Left renal pelvis (tissue), 4 donors: Measurements from ENCODE around the gene ETS1. TPM values are rescaled to one million over a fixed set of nuclear protein-coding genes. Genes with fewer than 3 reads are reported as not detected.
"Not testable (repeated sequence)": the region's sequence is repeated elsewhere in the genome, so short reads cannot be mapped to it uniquely, and the experiment has no call there.

Experiments used
- DNase-seq, 4 donors: peaks; one replicate each; pipeline ENCODE4 v3.0.0-alpha.2; 2013; ENCODE audit warnings: low read depth in 4 of 4, low spot score in 3 of 4
- polyA plus RNA-seq, 4 donors: library from polyadenylated mRNA; unstranded; fragments of 120-200 nt; gene quantifications; one replicate each; pipeline ENCODE4 v1.2.1, GENCODE V29; 2013; ENCODE audit not compliant: insufficient read length in 4 of 4

ETS1 gene
- polyA plus RNA-seq, 4 donors: 61.3 to 83.5 (median 70.9) TPM

DNA sequence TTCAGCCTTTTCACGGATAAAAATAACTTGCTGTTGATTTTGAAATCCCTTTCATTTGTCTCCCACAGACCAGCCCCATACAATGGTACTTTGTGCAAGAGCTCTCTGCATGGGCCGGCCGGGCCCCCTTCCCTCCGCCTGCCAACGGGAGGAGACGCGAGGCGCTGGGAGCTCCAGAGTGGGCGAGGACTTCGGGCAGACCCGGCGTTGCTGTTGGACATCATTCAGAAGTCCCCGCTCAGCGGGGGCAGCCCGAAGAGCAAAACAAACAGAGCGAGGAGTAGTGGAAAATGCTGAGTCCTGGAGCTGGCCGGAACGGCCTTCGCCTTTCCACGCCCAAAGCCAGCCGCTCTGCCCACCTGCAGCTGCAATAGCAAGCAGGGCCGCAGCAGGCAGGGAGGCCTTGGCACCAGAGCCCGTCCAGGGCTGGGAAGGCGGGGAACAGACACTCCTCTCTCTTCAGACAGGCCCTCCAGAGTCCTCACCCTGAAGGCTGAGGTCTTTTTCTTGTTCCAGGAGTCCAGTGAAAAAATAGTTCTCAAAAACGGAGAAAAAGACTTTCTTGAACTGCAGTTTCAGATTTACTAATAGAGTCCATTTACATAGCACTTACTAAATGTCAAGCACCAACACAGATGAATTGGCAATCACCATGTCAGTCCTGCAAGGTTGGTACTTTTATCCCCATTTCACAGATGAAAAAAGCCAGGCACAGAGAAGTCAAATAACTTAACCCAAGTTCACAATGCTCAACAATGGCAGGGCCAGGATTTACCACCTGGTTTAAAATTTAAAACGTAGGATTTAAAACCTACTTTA lies 135.5 kb downstream of the ETS1 start:
- no peak for DNase-seq

GRCh38 chr11:128450882-128451651 lies 136.3 kb downstream of the ETS1 start:
- DNase-seq: no peak

DNA sequence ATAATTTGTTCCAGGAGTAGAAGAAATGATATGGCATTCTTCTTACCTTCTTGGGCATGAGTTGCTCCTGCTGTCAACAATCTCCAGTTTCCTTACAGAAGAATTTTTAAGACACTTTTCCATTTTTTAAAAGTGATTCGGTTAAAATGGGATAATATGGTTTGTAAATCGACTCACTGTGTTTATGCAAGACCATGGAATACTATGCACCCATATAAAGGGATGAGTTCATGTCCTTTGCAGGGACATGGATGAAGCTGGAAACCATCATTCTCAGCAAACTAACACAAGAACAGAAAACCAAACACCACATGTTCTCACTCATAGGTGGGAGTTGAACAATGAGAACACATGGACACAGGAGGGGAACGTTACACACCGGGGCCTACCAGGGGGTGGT lies 136.9 kb downstream of the ETS1 start:
- not testable (repeated sequence) for DNase-seq

DNA sequence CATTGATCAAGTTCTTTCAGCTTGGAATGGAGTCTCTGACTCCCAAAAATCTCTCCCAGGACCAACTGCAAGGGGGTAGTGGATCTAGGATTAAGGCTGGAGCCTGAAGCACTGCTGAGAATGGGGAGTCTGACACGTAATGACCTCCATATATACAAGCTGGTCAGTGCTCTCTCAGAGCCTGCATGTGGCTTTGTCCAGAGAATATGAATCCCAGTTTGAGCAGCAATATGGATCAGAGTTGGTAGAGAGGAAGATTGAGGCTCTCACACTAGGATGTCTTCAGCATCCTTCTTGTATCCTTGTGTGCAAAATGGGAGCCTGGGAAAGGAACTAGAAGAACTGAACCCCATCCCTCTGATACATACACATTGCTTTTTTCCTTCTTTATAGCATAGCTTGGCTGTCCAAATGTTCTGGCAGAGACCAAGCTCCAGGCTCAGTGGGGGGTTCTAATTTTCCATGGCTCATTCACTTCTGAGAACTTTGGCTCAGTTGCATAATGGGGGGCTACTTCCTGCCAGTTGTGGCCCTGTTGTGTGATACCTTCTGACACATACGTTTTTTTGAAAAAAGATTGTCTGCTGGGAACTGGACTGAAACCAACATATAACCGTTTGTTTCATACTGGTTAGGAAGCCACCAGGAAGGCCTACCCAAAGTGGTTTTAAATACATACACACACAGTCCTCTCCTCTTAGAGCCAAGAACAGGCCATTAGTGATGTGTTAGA lies 138.2 kb downstream of the ETS1 start:
- no peak for DNase-seq

- DNase-seq: no peak
Observed at GRCh38 chr11:128448200-128448886, 139.0 kb downstream of the ETS1 start.

GRCh38 chr11:128447233-128447632 lies 140.1 kb downstream of the ETS1 start:
- DNase-seq: no peak

- not testable (repeated sequence) for DNase-seq
Observed at GRCh38 chr11:128445921-128446320, 141.4 kb downstream of the ETS1 start.

DNA sequence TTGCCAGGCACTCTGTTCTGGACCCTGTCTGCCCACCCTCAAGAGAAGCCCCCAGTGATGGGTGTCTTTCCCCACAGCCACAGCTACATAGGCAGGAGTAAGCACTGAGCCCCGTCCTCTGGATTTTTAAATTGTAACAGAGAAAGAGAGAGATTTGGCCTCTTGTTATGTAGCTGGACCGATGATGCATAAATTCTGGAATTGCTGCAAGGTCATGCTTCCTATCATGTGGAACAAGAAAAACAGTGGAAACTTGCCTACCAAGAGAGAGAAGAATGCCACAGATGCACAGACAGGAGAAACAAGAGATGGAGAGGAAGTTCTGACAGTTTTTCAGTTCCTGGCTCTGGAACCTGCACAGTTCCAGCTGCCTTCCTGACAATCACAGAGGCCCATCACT lies 150.2 kb downstream of the ETS1 start:
- no peak for DNase-seq

GRCh38 chr11:128434818-128435217 lies 152.5 kb downstream of the ETS1 start:
- DNase-seq: no peak

GRCh38 chr11:128434411-128434810 lies 152.9 kb downstream of the ETS1 start:
- no peak for DNase-seq

DNA sequence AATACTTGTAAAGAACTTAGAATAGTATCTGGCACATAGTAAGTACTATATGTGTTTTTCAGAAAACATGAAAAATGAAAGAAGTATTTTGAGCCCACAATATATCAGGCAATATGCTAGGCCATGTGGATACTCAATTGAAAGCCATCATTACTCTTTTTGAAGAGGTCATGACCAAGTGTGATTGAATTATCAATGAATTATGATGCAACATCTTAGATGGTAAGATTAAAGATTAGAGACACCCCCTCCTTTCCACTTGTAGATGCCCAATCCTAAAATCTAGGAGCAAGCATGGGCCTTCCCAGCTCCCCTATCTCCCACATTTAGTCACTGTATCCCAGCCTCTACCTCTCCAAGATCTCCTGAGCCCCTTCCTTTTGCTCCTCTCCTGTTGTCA lies 154.4 kb downstream of the ETS1 start:
- DNase-seq: no peak

DNA sequence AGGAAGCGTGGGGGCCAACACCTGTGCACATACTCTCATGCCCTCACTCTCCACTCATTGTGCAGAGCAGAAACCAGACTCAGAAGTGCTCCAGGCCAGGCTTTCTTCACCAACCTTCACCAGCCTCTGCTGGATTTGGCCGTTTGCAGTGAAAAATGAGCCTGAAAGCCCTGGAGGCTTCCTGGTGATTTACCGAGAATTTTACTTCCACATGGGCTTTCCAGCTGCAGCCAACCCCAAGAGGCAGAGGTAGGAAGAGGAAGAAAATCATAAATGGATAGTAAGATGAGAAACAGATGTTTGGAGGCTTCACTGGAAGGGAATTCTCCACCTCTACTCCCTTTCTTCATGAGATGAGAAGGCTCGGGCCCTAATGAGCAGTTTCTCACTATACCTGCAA lies 155.4 kb downstream of the ETS1 start:
- DNase-seq: no peak

DNA sequence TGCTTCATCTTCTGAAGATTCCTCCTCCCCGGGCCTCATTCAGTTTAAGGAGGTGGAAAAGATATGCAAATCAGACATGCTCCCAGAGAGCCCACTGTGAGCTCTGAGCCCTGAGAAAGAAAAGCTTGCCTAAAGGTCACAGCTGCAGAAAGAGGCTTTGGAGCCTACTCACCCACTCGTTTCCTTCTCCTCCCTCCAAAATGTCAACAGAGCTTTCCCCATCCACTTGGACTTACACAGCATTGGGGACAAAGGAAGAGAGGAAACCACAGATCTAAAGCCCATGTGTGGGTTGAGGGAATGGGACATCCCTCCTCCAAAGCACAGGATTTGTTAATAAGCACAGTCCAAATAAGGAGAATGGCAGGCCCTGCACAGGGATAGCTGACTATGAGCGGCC lies 158.4 kb downstream of the ETS1 start:
- DNase-seq: no peak

GRCh38 chr11:128424851-128425285 lies 162.5 kb downstream of the ETS1 start:
- DNase-seq: peak in 1 of 4 donors; percentile 51

GRCh38 chr11:128424271-128424711 lies 163.1 kb downstream of the ETS1 start:
- no peak for DNase-seq

DNA sequence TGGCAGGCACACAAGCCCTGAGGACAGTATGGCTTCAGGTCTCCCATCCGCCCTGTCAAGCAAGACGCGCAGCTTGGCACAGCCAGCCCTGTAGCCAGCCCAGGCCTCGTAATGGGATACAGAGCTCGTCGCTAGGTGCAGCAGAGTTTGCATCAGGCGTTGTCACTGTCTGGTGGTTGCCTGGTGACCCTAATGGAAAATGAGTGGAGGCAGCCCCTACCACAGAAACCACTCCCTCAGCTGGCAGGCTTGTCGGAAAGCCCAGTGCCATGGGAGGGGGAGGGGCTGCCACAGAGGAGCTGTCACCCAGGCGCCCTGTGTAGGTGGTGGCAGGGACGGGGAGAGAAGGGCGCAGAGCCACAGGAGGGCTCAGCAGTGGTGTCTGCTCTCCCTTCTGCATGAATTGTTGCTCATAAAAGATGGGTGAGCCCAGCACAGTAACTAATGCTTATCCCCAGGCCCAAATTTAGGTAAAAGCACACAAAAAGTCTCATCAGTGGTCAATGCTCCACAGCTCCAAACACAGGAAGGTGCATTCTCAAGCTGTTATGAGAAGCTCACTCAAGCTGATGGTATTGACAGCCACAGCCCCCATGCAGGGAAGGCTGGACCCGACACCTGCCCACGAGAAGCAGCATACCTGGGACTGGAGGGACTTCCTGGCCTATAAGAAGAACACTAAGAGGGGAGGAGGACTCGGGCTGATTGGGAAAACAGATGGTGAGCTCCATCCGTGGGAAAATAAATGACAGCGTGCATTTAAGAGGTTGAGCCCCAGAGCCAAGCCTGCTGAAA lies 164.6 kb downstream of the ETS1 start:
- DNase-seq: no peak

DNA sequence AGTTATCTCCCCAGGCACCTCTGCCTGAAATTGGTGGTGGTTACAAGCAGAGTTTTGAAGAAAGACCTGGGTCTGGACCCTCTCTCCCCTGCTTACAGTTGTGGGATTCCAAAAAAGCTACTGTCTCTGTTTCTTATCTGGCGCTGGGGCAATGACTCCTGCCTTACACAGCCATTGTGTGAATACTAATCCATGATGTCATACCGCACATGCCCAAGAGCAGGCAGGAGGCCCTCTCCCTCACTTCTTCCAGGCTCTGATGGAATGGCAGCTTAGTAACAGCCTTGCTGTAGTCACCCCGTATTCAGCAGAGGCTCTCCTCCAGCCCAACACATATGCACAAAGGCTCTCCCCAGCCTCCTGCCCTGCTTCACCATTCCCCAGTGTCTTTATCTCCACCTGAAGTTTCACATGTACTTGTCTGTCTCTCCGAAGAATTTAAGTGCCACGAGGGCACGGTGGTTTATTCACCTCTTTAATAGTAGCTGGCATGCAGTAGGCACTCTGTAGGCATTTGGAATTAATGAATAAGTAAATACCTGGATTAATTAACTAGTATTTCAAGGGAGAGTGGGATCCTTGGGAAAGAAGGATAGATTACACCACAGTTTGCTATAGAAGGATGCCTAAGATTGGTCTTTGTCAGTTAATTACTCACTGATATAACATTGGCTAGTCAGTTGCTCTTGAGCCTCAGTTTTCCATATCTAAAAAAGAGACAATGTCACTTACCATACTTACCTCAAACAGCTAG lies 165.6 kb downstream of the ETS1 start:
- DNase-seq: no peak

DNA sequence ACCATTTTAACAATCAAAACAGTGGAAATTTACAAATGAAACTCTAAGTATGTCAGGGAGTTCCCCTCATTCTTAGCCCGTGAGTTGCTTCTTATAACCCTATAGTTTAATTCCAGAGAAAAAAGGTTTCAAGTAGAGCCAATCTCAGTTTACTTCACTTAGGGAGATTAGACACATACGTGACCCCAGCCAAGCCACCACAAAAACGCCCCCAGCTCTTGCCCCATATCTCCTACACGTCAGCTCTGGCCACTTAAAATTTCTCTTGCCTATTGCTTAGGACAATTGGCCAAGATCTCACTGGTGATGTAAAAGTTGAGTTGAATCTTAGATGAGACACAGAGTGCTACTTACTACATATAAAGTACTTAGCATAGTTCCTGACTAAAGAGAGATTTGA lies 166.4 kb downstream of the ETS1 start:
- DNase-seq: no peak

DNA sequence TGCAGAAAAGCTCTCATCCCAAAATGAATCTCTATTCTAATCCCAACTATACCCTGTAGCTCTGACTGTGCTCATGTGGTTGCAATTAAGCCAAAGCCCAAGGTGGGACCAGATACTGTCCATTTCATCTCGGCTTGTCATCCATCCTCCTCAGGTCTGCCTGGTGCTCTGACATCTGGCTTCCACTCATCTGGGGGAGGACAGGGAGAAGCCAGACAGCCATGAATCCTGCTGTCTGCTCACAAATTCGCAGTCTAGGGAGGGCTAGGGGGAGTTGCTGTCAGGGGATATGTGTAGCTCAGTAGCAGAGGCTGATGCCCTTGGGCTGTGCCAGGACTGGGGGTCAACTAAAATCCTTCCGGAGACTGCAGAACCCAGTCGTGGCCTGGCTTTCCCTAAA lies 167.1 kb downstream of the ETS1 start:
- no peak for DNase-seq
